GM23248 (cell line): Measurements from ENCODE around the gene SPATS2. TPM values are rescaled to one million over a fixed set of nuclear protein-coding genes. Genes with fewer than 3 reads are reported as not detected.
A peak's percentile ranks its signal among the peaks of the same experiment; 100 is the strongest.

Experiments used
- DNase-seq: peaks from one replicate; pipeline ENCODE4 v3.0.0-alpha.2; 2015
- H2AFZ ChIP-seq: fragments of 200-600 bp; sonication (generic); 2 replicates; pipeline ENCODE4 v1.6.1; 2016; ENCODE audit warnings: antibody characterized with exemption
- H3F3A ChIP-seq: fragments of 200-600 bp; sonication (generic); 2 replicates; pipeline ENCODE4 v1.6.1; 2016; ENCODE audit warnings: mild to moderate bottlenecking, antibody characterized with exemption, mixed run types; ENCODE audit not compliant: insufficient read depth
- H3K27ac ChIP-seq: fragments of 200-600 bp; sonication (generic); 2 replicates; pipeline ENCODE4 v1.5.1; 2016; ENCODE audit warnings: mild to moderate bottlenecking
- H3K27me3 ChIP-seq: fragments of 200-600 bp; sonication (generic); replicated peaks from 2 replicates; pipeline ENCODE4 v1.6.1; 2016; ENCODE audit warnings: mild to moderate bottlenecking; ENCODE audit not compliant: insufficient read depth
- H3K36me3 ChIP-seq: fragments of 200-600 bp; sonication (generic); 2 replicates; pipeline ENCODE4 v1.6.1; 2016; ENCODE audit warnings: low read depth, mild to moderate bottlenecking
- H3K4me1 ChIP-seq: fragments of 200-600 bp; sonication (generic); 2 replicates; pipeline ENCODE4 v1.6.1; 2016; ENCODE audit warnings: mild to moderate bottlenecking; ENCODE audit not compliant: insufficient read depth
- H3K4me2 ChIP-seq: fragments of 200-600 bp; sonication (generic); one replicate; pipeline ENCODE4 v1.6.1; 2016; ENCODE audit warnings: mild to moderate bottlenecking; ENCODE audit not compliant: unreplicated experiment
- H3K4me3 ChIP-seq: fragments of 200-600 bp; sonication (generic); 2 replicates; pipeline ENCODE4 v1.5.1; 2016; ENCODE audit warnings: mild to moderate bottlenecking
- H3K79me2 ChIP-seq: fragments of 200-600 bp; sonication (generic); 2 replicates; pipeline ENCODE4 v1.6.1; 2016; ENCODE audit warnings: mild to moderate bottlenecking; ENCODE audit not compliant: insufficient read depth
- H3K9ac ChIP-seq: fragments of 200-600 bp; sonication (generic); 2 replicates; pipeline ENCODE4 v1.6.1; 2016; ENCODE audit warnings: mild to moderate bottlenecking
- H3K9me2 ChIP-seq: fragments of 200-600 bp; sonication (generic); 2 replicates; pipeline ENCODE4 v1.6.1; 2016; ENCODE audit warnings: mixed run types, mild to moderate bottlenecking, moderate library complexity; ENCODE audit not compliant: insufficient read depth
- H3K9me3 ChIP-seq: fragments of 200-600 bp; sonication (generic); one replicate; pipeline ENCODE4 v1.6.1; 2017; ENCODE audit warnings: low read depth
- H4K20me1 ChIP-seq: fragments of 200-600 bp; sonication (generic); 2 replicates; pipeline ENCODE4 v1.6.0; 2016; ENCODE audit not compliant: insufficient read depth
- EZH2 ChIP-seq: fragments of 200-600 bp; sonication (generic); IDR thresholded peaks from 2 replicates; pipeline ENCODE4 v1.6.1; 2018; ENCODE audit warnings: antibody characterized with exemption, mild to moderate bottlenecking; ENCODE audit not compliant: insufficient read depth, poor library complexity, severe bottlenecking
- EZH2phosphoT487 ChIP-seq: fragments of 200-600 bp; sonication (generic); IDR thresholded peaks from 2 replicates; pipeline ENCODE4 v1.6.1; 2018; ENCODE audit warnings: antibody characterized with exemption, moderate library complexity, mild to moderate bottlenecking, low read depth; ENCODE audit not compliant: insufficient read depth
- WGBS, 2 experiments: methylation state at CpG; one replicate each; pipeline ENCODE4 v1.1.6; 2015 to 2017; ENCODE audit warnings: low lambda C conversion rate in 2 of 2, low coverage in 1 of 2; ENCODE audit errors: missing lambda C conversion rate in 2 of 2; 5-methylcytosine and 5-hydroxymethylcytosine counted together
- in situ Hi-C: fragments of 300-500 bp; cut with MboI; formaldehyde crosslinking; loops from 2 replicates; pipeline ENCODE4 v1.15.0; 2020
- polyA plus RNA-seq: library from polyadenylated mRNA; unstranded; fragments of >200 nt; fragmentation: Nextera tagmentation; extraction: Ambion mirVana; gene quantifications from 2 replicates; pipeline ENCODE4 v1.2.1, GENCODE V29; 2016
- total RNA-seq: library from RNA; depleted of rRNA; stranded (reverse); fragments of >200 nt; shearing (Covaris generic); gene quantifications from 2 replicates; pipeline ENCODE4 v1.2.3, GENCODE V29; 2014

Gene SPATS2
- total and polyA plus RNA-seq, 2 experiments from 2014 or later = 22.3 to 25.0 TPM

DNA sequence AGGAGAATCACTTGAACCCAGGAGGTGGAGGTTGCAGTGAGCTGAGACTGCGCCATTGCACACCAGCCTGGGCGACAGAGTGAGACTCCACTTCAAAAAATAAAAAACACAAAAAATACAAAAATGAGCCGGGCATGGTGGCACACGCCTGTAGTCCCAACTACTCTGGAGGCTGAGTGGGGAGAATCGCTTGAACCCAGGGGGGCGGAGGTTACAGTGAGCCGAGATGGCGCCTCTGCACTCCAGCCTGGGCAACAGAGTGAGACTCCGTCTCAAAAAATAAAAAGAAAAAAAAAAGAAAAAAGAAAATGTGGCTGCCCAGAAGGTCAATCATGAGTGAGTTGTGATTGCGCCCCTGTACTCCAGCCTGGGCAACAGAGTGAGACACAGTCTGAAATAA, 11.3 kb upstream of the SPATS2 start:
- H3F3A ChIP-seq = peaks cover 12% of the 10 kb centered on the region; the same call in 1 of the 2 replicates
- H3K36me3 ChIP-seq = no peaks in the 10 kb centered on the region
- peaks cover 14% of the 10 kb centered on the region for H3K4me1 ChIP-seq
- no peaks in the 10 kb centered on the region for H3K27me3 ChIP-seq
- H4K20me1 ChIP-seq = no peaks in the 10 kb centered on the region
- H3K9me2 ChIP-seq = no peaks in the 10 kb centered on the region
- no peak for DNase-seq
- TF ChIP-seq EZH2phosphoT487 (no peak), EZH2 (no peak)
- H3K4me2 ChIP-seq = no peak overlapping the region
- in situ Hi-C loops = no loop called here
- H3K27ac ChIP-seq = no peak overlapping the region
- no peak overlapping the region for H3K9ac ChIP-seq
- no peaks in the 10 kb centered on the region for H3K9me3 ChIP-seq
- H2AFZ ChIP-seq = no peak overlapping the region
- 95 to 97% methylated on average over 10 of the region's 10 CpGs for WGBS, 2 experiments
- no peak overlapping the region for H3K4me3 ChIP-seq
- H3K79me2 ChIP-seq = no peaks in the 10 kb centered on the region

DNA sequence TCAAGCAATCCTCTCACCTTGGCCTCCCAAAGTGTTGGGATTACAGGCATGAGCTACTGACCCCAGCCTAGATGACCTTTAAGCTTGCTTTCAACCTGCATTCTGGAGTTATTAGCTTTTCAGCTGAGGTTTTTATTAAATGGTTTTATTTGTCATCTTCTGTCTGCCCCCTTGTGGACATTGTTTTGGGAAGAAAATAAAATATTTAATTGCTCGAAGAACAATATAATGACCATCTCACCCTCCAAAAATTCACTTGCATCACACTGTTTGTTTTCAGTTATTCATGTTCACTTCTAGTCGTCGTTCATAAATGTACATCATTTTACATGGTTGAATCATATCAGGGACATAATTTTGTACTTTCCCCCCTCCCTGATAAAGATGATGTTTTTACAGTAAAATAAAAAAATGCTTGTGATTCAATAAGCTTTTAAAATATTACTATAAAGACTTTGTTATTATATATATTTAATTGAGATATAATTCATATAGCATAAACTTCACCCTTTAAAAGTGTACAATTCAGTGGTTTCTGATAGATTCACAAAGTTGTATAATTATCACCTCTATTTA, 10.1 kb upstream of the SPATS2 start:
- Histone ChIP-seq H3K4me2 (peak overlapping the region; percentile 46), H2AFZ (no peak overlapping the region), H3K4me3 (no peak overlapping the region), H3K79me2 (no peaks in the 10 kb centered on the region), H3K36me3 (no peaks in the 10 kb centered on the region), H3K9me2 (no peaks in the 10 kb centered on the region), H3F3A (peaks cover 12% of the 10 kb centered on the region; the same call in 1 of the 2 replicates), H3K9me3 (no peaks in the 10 kb centered on the region), H3K4me1 (peaks cover 14% of the 10 kb centered on the region), H3K27ac (peak overlapping the region; percentile 47), H3K27me3 (no peaks in the 10 kb centered on the region), H4K20me1 (no peaks in the 10 kb centered on the region), H3K9ac (no peak overlapping the region)
- TF ChIP-seq EZH2 = no peak
- TF ChIP-seq EZH2phosphoT487 = no peak
- in situ Hi-C loops = no loop called here
- DNase-seq = peak; percentile 83
- 0 to 2% methylated on average over 3 of the region's 3 CpGs for WGBS, 2 experiments

DNA sequence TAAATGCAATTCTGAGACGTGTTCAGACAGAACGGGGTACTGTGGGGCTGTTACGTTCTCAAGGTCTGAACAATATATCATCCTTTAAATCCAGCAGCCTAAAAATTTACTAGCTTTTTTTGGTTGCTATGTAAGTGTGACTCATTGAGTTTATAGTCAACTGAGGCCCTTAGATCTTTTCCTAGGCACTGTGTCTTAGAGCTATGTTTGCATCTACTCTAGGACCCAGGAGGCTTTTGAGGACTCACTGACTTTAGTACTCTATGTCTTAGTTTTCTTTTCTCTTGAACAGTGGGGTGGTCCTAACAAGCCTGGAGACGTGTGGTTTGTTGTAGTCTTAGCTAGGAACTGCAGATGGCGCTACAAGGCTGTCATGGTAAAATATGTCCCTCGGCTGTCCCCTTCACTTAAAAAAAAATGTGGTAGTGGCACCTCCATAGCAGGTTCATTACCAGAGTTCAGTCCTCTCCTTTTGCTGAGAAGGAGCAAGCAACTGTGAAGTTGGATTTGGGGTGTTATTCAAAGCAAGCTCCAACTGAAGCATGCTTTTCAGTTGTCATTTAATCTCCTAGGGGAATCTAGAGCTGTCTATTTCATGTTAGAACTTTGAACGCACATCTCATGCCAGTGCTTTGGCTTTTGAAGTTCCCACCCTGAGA, 8.7 kb upstream of the SPATS2 start:
- Histone ChIP-seq H4K20me1 (no peaks in the 10 kb centered on the region), H3K4me2 (peak overlapping the region; percentile 13), H3K9me2 (no peaks in the 10 kb centered on the region), H3K27me3 (no peaks in the 10 kb centered on the region), H3K9ac (no peak overlapping the region), H3K4me1 (peaks cover 14% of the 10 kb centered on the region), H3K27ac (no peak overlapping the region), H3K36me3 (no peaks in the 10 kb centered on the region), H3F3A (peaks cover 12% of the 10 kb centered on the region; the same call in 1 of the 2 replicates), H2AFZ (peak overlapping the region; percentile 13; the same call in 1 of the 2 replicates), H3K79me2 (no peaks in the 10 kb centered on the region), H3K9me3 (no peaks in the 10 kb centered on the region), H3K4me3 (no peak overlapping the region)
- TF ChIP-seq EZH2 (no peak), EZH2phosphoT487 (no peak)
- 16 to 17% methylated on average over 7 of the region's 7 CpGs for whole genome bisulfite sequencing, 2 experiments
- peak; percentile 62 for DNase-seq
- in situ Hi-C loops = no loop called here

DNA sequence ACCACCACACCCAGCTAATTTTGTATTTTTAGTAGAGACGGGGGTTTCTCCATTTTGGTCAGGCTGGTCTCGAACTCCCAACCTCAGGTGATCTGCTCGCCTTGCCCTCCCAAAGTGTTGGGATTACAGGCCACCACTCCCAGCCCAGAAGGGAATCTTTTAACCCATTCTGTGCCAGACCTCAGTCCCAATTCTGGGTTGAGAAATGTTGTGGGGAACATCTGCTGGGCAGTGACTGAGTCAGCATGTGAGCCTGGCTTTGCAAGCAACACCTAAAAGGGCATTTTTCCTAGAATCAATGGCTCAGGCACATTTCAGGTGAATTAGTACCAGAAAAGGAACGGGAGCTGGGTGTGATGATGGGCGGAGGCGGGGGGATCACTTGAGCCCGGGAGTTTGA, 7.6 kb upstream of the SPATS2 start:
- DNase-seq = peak; percentile 30
- Histone ChIP-seq H3K9me3 (no peaks in the 10 kb centered on the region), H3K9ac (no peak overlapping the region), H3F3A (peaks cover 18% of the 10 kb centered on the region), H3K4me2 (no peak overlapping the region), H3K27me3 (no peaks in the 10 kb centered on the region), H3K4me3 (no peak overlapping the region), H3K27ac (no peak overlapping the region), H3K79me2 (no peaks in the 10 kb centered on the region), H3K4me1 (peaks cover 17% of the 10 kb centered on the region), H4K20me1 (no peaks in the 10 kb centered on the region), H3K36me3 (no peaks in the 10 kb centered on the region), H2AFZ (0 out of 2 replicates have a peak overlapping the region, but pooled peaks have one; percentile 13), H3K9me2 (no peaks in the 10 kb centered on the region)
- no peak for TF ChIP-seq EZH2phosphoT487
- no peak for TF ChIP-seq EZH2
- in situ Hi-C loops = loop anchor here (10.0 kb wide), 1 partner anchor 145 kb away; no protein-coding TSS in a partner anchor
- WGBS, 2 experiments = 40 to 46% methylated on average over 7 of the region's 7 CpGs
